NCI-H1417 treated with DMSO at 0.1 percent for 48 hours (cell line): ENCODE data around the gene ELMO3.

Experiments used
- DNase-seq: peaks from one replicate; lab custom pipeline; 2025; lab: John Stamatoyannopoulos, UW

ELMO3 gene, protein sequence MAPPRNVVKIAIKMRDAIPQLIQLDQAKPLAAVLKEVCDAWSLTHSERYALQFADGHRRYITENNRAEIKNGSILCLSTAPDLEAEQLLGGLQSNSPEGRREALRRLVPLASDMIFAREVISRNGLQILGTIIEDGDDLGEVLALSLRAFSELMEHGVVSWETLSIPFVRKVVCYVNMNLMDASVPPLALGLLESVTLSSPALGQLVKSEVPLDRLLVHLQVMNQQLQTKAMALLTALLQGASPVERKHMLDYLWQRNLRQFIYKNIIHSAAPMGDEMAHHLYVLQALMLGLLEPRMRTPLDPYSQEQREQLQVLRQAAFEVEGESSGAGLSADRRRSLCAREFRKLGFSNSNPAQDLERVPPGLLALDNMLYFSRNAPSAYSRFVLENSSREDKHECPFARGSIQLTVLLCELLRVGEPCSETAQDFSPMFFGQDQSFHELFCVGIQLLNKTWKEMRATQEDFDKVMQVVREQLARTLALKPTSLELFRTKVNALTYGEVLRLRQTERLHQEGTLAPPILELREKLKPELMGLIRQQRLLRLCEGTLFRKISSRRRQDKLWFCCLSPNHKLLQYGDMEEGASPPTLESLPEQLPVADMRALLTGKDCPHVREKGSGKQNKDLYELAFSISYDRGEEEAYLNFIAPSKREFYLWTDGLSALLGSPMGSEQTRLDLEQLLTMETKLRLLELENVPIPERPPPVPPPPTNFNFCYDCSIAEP

GRCh38 chr16:67199011-67199807 is at the start of gene ELMO3:
TSS of gene ELMO3 (plus strand) at chr16:67199131. CDS start at chr16:67199327, 196 bp downstream.
- no peak for DNase-seq

DNA sequence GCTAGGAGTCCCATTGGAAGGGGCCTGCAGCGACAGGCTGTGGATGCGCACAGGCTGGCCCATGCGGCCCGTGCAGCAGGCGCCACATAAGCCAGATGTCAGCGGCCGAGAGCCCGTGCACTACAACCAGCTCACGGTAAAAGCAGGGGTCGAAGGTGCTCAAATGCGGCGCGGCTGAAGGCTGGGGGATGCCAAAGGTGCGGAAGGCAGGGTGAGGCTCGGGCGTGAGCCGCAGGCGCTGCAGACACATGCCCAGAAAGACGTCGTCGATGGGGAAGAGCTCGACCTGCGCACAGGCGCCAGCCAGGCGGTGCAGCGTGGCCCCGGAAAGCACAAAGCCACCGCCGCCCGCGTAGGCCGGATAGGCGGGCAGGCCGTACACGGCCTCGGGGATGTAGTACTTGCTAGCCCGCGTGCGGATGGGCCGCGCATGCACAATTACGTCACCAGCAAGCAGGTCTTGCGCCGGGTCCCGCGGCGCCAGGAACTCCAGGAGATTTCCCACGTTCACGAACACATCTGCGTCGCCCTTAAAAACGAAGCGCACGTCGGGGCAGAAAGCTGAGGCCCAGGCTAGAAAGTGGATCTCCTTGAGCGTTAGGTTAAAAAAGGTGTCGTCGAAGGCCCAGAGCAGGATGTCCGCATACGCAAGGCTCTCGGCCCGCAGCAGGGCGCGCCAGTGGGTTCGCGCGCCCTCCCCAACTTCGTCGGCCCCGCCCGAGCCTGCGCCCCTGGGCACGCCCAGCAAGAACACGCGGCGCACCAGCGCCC is 49.5 kb upstream of the ELMO3 start:
- no peak for DNase-seq

GRCh38 chr16:67150047-67150832 is 48.7 kb upstream of the ELMO3 start:
- DNase-seq, result no peak

GRCh38 chr16:67150833-67151396 is 48.0 kb upstream of the ELMO3 start, which contains the start of gene B3GNT9:
TSS of gene B3GNT9 (minus strand) at chr16:67150998. CDS start at chr16:67150485, 513 bp downstream.
- DNase-seq, result no peak

- no peak for DNase-seq
Observed at GRCh38 chr16:67151431-67152097, 47.4 kb upstream of the ELMO3 start.

GRCh38 chr16:67154578-67155294 is 44.2 kb upstream of the ELMO3 start:
- DNase-seq, result no peak

DNA sequence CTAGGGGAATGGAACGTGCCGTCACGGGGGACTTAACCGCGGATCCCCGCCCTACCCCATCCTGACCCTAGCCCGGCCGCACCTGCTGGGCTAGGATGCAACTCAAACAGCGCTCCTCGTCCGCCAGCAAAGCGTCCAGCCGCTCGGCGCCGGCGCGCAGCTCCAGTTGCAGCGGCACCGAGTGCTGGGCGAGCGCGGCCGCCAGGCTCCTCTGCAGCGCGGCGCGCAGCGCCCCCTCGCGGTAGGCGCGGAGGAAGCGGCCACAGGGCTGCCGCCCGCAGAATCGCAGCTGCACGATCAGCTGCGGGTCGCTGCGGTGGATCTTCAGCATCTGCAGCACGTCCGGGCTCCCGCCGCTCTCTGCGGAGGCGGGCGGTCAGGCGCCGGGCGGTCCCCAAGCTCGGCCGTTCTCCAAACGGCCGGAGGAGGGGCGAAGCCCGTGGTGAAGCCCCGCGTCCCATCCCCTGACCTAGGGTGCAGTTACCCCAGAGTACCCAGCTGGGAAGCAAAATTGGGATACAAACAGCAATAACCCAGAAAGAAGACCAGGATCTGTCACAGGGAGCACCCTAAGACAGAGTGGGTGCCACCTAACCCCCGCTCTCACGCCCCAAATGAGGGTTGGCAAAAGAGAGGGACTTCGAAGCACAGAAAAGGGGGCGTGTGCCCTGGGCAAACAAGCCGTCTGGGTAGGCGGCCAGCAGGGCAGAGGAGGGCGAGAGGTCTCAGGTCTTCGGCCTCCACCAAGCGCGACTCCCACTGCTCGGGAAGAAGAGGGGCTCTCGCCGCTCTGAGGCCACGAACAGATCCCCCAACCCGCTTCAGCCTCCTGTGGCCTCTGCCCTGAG is 43.4 kb upstream of the ELMO3 start:
- DNase-seq, result no peak

DNA sequence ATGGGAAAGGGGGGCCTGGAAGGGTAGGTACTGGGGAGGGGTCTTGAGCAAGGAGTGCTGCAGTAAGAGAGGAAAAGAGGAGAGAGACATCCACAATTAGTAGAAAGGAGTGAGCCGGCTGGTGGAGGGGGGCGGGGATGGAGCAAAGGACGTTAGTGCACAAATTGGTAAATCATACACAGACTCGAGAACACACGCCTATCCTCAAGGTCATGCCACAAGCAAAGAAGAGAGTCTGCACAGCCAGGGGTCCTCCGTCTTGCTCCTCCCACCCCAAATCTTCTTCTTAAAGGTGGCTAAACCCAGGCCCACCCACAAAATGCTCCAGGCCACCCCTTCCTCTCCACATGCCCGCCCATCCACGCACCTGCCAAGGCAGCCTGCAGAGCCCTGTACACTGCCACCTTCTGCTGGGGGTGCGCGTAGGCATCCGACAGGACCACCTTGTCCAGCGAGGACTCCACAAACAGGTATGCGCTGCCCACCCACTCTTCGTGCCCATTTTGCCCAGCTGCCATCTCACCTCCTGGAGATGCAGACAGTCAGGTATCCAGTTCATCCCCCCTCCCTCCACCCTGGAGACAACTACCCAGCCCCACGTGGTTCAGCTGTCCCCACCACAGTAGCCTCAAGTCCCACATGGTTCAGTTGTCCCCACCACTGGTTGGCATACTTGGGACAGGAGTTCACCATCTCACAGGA is 42.6 kb upstream of the ELMO3 start:
- no peak for DNase-seq

DNA sequence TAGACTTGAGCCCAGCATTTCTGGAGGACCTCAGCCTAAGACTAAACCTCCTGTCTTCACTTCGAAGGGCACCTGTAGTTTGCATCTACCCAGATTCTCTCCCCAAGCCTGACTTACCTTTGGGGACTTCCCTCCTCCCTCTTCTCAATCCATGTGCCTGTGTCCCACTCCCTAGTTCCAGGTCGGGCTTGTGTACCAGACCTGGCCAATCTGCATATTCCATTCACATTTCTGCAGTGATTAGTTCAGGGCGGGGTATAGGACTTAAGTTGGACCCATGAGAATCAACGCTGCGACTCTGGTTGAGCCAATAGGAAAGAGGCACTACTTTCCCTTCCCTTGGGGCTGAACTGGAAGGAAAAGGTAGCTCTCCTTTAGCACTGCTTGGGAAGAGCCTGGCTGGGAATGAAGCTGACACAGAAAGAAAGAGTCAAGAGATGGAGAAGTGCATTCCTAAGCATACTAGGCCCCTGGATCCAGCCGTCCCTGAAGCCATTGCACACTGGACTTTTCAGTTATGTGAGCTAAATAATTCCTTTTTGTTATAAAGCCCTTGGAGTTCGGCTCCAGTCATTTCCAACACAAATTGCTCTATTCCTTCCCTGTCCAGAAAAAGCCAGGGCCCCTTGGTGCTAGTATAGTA is 41.7 kb upstream of the ELMO3 start:
- DNase-seq, result no peak

GRCh38 chr16:67157892-67158635 is 40.9 kb upstream of the ELMO3 start:
- no peak for DNase-seq

- DNase-seq, result no peak
Observed at GRCh38 chr16:67158637-67159600, 40.0 kb upstream of the ELMO3 start.

- no peak for DNase-seq
Observed at GRCh38 chr16:67161595-67162058, 37.3 kb upstream of the ELMO3 start.

GRCh38 chr16:67162506-67163163 is 36.3 kb upstream of the ELMO3 start:
- no peak for DNase-seq

DNA sequence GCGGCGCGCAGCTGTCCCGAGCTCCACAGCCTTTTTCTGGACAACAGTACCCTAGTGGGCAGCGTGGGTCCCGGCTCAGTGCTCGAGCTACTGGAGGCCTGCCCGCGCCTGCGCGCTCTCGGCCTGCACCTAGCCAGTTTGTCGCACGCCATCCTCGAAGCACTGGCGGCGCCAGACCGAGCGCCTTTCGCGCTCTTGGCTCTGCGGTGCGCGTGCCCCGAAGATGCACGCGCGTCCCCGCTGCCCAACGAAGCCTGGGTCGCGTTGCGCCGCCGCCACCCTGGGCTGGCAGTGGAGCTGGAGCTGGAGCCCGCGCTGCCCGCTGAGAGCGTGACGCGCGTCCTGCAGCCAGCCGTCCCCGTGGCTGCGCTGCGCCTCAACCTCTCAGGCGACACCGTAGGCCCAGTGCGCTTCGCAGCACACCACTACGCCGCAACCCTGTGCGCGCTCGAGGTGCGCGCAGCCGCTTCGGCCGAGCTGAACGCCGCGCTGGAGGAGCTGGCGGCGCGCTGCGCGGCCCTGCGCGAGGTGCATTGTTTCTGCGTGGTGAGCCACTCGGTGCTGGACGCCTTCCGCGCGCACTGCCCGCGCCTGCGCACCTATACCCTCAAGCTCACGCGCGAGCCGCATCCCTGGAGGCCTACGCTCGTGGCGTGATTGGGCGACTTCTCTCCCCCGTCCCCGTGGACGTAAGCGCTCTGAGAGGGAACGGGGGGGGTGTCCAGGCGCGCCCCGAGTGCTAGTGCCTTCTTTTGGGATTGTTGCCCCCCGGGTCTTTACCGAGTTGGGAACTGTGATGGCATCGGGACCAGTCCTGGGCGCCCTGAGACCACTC is 35.5 kb upstream of the ELMO3 start:
- DNase-seq, result no peak
